Activated naive CD8-positive, alpha-beta T cell treated with anti-CD3 and anti-CD28 coated beads, Interleukin-2, amount 50 U/mL, for 24 hours (primary cell): ENCODE data around the gene TIMMDC1.
"Not testable (repeated sequence)": the region's sequence is repeated elsewhere in the genome, so short reads cannot be mapped to it uniquely, and the experiment has no call there.

Source experiments
- ATAC-seq: fragments of 150-1000 bp; cut with Tn5 transposase; one replicate; pipeline ENCODE4 v1.10.0; 2021
- DNase-seq: peaks from one replicate; pipeline ENCODE4 v3.0.0; 2021
- H3K27ac Mint-ChIP-seq: one replicate; pipeline ENCODE4 v1.8.0; 2021; ENCODE audit warnings: mild to moderate bottlenecking, mixed read lengths
- H3K27me3 Mint-ChIP-seq: one replicate; pipeline ENCODE4 v1.8.0; 2021; ENCODE audit warnings: mixed read lengths
- H3K36me3 Mint-ChIP-seq: one replicate; pipeline ENCODE4 v1.8.0; 2021; ENCODE audit warnings: low read depth, mixed read lengths
- H3K4me1 Mint-ChIP-seq: one replicate; pipeline ENCODE4 v1.8.0; 2021; ENCODE audit warnings: mixed read lengths
- H3K4me3 Mint-ChIP-seq: one replicate; pipeline ENCODE4 v1.8.0; 2021; ENCODE audit warnings: mild to moderate bottlenecking, moderate library complexity, mixed read lengths
- H3K9me3 Mint-ChIP-seq: one replicate; pipeline ENCODE4 v1.8.0; 2021; ENCODE audit warnings: mixed read lengths

The TIMMDC1 gene

GRCh38 chr3:119530456-119530855, 32.1 kb downstream of the TIMMDC1 start:
- DNase-seq (no peak), ATAC-seq (no peak)
- Mint-ChIP-seq H3K9me3 (no peaks in the 10 kb centered on the region), H3K27me3 (no peaks in the 10 kb centered on the region), H3K4me3 (no peak overlapping the region), H3K27ac (no peak overlapping the region), H3K36me3 (peaks cover 9% of the 10 kb centered on the region), H3K4me1 (no peaks in the 10 kb centered on the region)

- Mint-ChIP-seq H3K36me3 (peaks cover 4% of the 10 kb centered on the region), H3K4me3 (no peak overlapping the region), H3K9me3 (no peaks in the 10 kb centered on the region), H3K27ac (no peak overlapping the region), H3K4me1 (no peaks in the 10 kb centered on the region), H3K27me3 (no peaks in the 10 kb centered on the region)
- DNase-seq (no peak), ATAC-seq (no peak)
Measured at GRCh38 chr3:119531151-119531550, 32.8 kb downstream of the TIMMDC1 start.

GRCh38 chr3:119534296-119534695, 35.9 kb downstream of the TIMMDC1 start:
- ATAC-seq (no peak), DNase-seq (no peak)
- no peaks in the 10 kb centered on the region for H3K27me3 Mint-ChIP-seq
- H3K4me1 Mint-ChIP-seq, result peaks cover 5% of the 10 kb centered on the region
- no peak overlapping the region for H3K4me3 Mint-ChIP-seq
- H3K9me3 Mint-ChIP-seq, result no peaks in the 10 kb centered on the region
- H3K27ac Mint-ChIP-seq, result no peak overlapping the region
- peaks cover 3% of the 10 kb centered on the region for H3K36me3 Mint-ChIP-seq

GRCh38 chr3:119536757-119537156, 38.4 kb downstream of the TIMMDC1 start:
- no peaks in the 10 kb centered on the region for H3K36me3 Mint-ChIP-seq
- ATAC-seq (no peak), DNase-seq (no peak)
- peaks cover 13% of the 10 kb centered on the region for H3K4me1 Mint-ChIP-seq
- H3K4me3 Mint-ChIP-seq, result no peak overlapping the region
- no peaks in the 10 kb centered on the region for H3K27me3 Mint-ChIP-seq
- no peaks in the 10 kb centered on the region for H3K9me3 Mint-ChIP-seq
- H3K27ac Mint-ChIP-seq, result no peak overlapping the region

- Mint-ChIP-seq H3K36me3 (peaks cover 4% of the 10 kb centered on the region), H3K4me1 (peaks cover 22% of the 10 kb centered on the region), H3K4me3 (no peak overlapping the region), H3K9me3 (peaks cover 3% of the 10 kb centered on the region), H3K27me3 (no peaks in the 10 kb centered on the region), H3K27ac (no peak overlapping the region)
- ATAC-seq, result no peak
- DNase-seq, result no peak
Measured at GRCh38 chr3:119538772-119539171, 40.4 kb downstream of the TIMMDC1 start.

- peak overlapping the region; percentile 0 for H3K4me3 Mint-ChIP-seq
- peaks cover 3% of the 10 kb centered on the region for H3K9me3 Mint-ChIP-seq
- DNase-seq (peak; percentile 16), ATAC-seq (peak; percentile 81)
- peaks cover 7% of the 10 kb centered on the region for H3K36me3 Mint-ChIP-seq
- H3K4me1 Mint-ChIP-seq, result peaks cover 22% of the 10 kb centered on the region
- no peaks in the 10 kb centered on the region for H3K27me3 Mint-ChIP-seq
- peak overlapping the region; percentile 19 for H3K27ac Mint-ChIP-seq
Measured at GRCh38 chr3:119541547-119541946, 43.2 kb downstream of the TIMMDC1 start.

GRCh38 chr3:119542168-119542767, 43.9 kb downstream of the TIMMDC1 start:
- H3K27ac Mint-ChIP-seq, result peak overlapping the region; percentile 19
- peaks cover 22% of the 10 kb centered on the region for H3K4me1 Mint-ChIP-seq
- H3K9me3 Mint-ChIP-seq, result peaks cover 3% of the 10 kb centered on the region
- DNase-seq (no peak), ATAC-seq (no peak)
- H3K27me3 Mint-ChIP-seq, result no peaks in the 10 kb centered on the region
- H3K36me3 Mint-ChIP-seq, result peaks cover 7% of the 10 kb centered on the region
- H3K4me3 Mint-ChIP-seq, result no peak overlapping the region

- peaks cover 7% of the 10 kb centered on the region for H3K36me3 Mint-ChIP-seq
- peaks cover 22% of the 10 kb centered on the region for H3K4me1 Mint-ChIP-seq
- no peak overlapping the region for H3K4me3 Mint-ChIP-seq
- H3K27me3 Mint-ChIP-seq, result no peaks in the 10 kb centered on the region
- no peak for ATAC-seq
- no peak for DNase-seq
- H3K27ac Mint-ChIP-seq, result peak overlapping the region; percentile 22
- H3K9me3 Mint-ChIP-seq, result peaks cover 3% of the 10 kb centered on the region
Measured at GRCh38 chr3:119543147-119543546, 44.8 kb downstream of the TIMMDC1 start.

- H3K9me3 Mint-ChIP-seq, result peaks cover 3% of the 10 kb centered on the region
- H3K4me3 Mint-ChIP-seq, result no peak overlapping the region
- no peak overlapping the region for H3K27ac Mint-ChIP-seq
- ATAC-seq (no peak), DNase-seq (no peak)
- peaks cover 4% of the 10 kb centered on the region for H3K4me1 Mint-ChIP-seq
- H3K27me3 Mint-ChIP-seq, result no peaks in the 10 kb centered on the region
- peaks cover 7% of the 10 kb centered on the region for H3K36me3 Mint-ChIP-seq
Measured at GRCh38 chr3:119547227-119547626, 48.9 kb downstream of the TIMMDC1 start.

- DNase-seq (no peak), ATAC-seq (no peak)
- Mint-ChIP-seq H3K27ac (no peak overlapping the region), H3K36me3 (peaks cover 3% of the 10 kb centered on the region), H3K27me3 (no peaks in the 10 kb centered on the region), H3K4me1 (no peaks in the 10 kb centered on the region), H3K4me3 (no peak overlapping the region), H3K9me3 (no peaks in the 10 kb centered on the region)
Measured at GRCh38 chr3:119548341-119548740, 50.0 kb downstream of the TIMMDC1 start.

GRCh38 chr3:119550192-119550910, 52.0 kb downstream of the TIMMDC1 start:
- Mint-ChIP-seq H3K27me3 (no peaks in the 10 kb centered on the region), H3K36me3 (no peaks in the 10 kb centered on the region), H3K4me1 (peaks cover 6% of the 10 kb centered on the region), H3K27ac (peak overlapping the region; percentile 46), H3K4me3 (no peak overlapping the region), H3K9me3 (no peaks in the 10 kb centered on the region)
- DNase-seq (no peak), ATAC-seq (no peak)

- peak; percentile 4 for ATAC-seq
- Mint-ChIP-seq H3K9me3 (no peaks in the 10 kb centered on the region), H3K4me3 (no peak overlapping the region), H3K27me3 (peaks cover 5% of the 10 kb centered on the region), H3K4me1 (peaks cover 16% of the 10 kb centered on the region), H3K27ac (no peak overlapping the region), H3K36me3 (no peaks in the 10 kb centered on the region)
- DNase-seq, result no peak
Measured at GRCh38 chr3:119551598-119551997, 53.3 kb downstream of the TIMMDC1 start.

GRCh38 chr3:119552928-119553327, 54.6 kb downstream of the TIMMDC1 start:
- not testable (repeated sequence) for ATAC-seq, H3K36me3 Mint-ChIP-seq, H3K27me3 Mint-ChIP-seq, H3K4me3 Mint-ChIP-seq, DNase-seq, H3K27ac Mint-ChIP-seq, H3K9me3 Mint-ChIP-seq
- peaks cover 28% of the 10 kb centered on the region for H3K4me1 Mint-ChIP-seq

- Mint-ChIP-seq H3K4me1 (peaks cover 37% of the 10 kb centered on the region), H3K9me3 (no peaks in the 10 kb centered on the region), H3K27me3 (peaks cover 6% of the 10 kb centered on the region), H3K27ac (no peak overlapping the region), H3K36me3 (peaks cover 11% of the 10 kb centered on the region), H3K4me3 (no peak overlapping the region)
- no peak for ATAC-seq
- DNase-seq, result no peak
Measured at GRCh38 chr3:119553823-119554415, 55.6 kb downstream of the TIMMDC1 start.

- peaks cover 50% of the 10 kb centered on the region for H3K4me1 Mint-ChIP-seq
- peaks cover 6% of the 10 kb centered on the region for H3K27me3 Mint-ChIP-seq
- peak overlapping the region; percentile 44 for H3K4me3 Mint-ChIP-seq
- H3K36me3 Mint-ChIP-seq, result peaks cover 11% of the 10 kb centered on the region
- no peak for DNase-seq
- no peaks in the 10 kb centered on the region for H3K9me3 Mint-ChIP-seq
- peak overlapping the region; percentile 59 for H3K27ac Mint-ChIP-seq
- no peak for ATAC-seq
Measured at GRCh38 chr3:119555309-119555735, 57.0 kb downstream of the TIMMDC1 start.
